ENCODE results near the gene NOP56. TPM values are rescaled to one million over a fixed set of nuclear protein-coding genes. Genes with fewer than 3 reads are reported as not detected.

Gene NOP56
- total and polyA plus RNA-seq, 2 donors (not counting 3 experiments of a cell fraction or from before 2014, with no cell fraction given), result 151 to 329 TPM

DNA sequence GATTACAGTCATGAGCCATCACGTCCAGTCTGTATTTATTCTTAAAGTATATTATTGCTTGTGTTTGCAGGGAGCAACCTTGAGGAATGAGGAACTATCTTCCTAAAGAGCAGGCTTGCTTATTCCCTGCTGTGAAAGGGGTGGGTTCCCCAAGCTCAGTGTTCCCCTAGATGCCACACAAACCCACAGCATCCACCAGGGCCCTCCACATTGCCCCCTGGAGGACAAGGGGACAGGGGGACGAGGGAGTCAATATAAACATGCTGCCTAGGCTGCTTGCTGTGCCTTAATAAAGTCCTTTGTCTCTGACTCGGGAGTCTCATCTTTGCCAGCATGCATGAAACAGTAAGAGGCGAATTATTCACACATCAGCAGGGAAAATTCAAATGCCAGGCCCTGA is 19.5 kb downstream of the NOP56 start:
- H4K20me1 ChIP-seq (replicated peaks; ENCODE audit: control insufficient read depth, extremely low read depth, insufficient read depth, low read length), result no peaks in the 10 kb centered on the region
- H3K9ac ChIP-seq (replicated peaks; ENCODE audit: extremely low read depth, insufficient read depth, low read length), result no peak overlapping the region
- DNase-seq (ENCODE audit: low read depth, low spot score) (no peak), FAIRE-seq (no peak)
- intact Hi-C loops (cut with micrococcal nuclease), result no loop called here
- H3K4me3 ChIP-seq (replicated peaks in 1 of 3; ENCODE audit: insufficient read depth in 1 of 3, low read depth in 1 of 3, low read length in 3 of 3), result no peak overlapping the region
- no peaks in the 10 kb centered on the region for H3K79me2 ChIP-seq (ENCODE audit: control insufficient read depth, insufficient read depth, low read length)
- H3K9me3 ChIP-seq (replicated peaks; ENCODE audit: control insufficient read depth, insufficient read depth, low read length), result no peaks in the 10 kb centered on the region
- no peak overlapping the region for H3K4me2 ChIP-seq (ENCODE audit: insufficient read depth, low read length)
- peaks cover 12 to 19% of the 10 kb centered on the region in 2 experiments for H3K27me3 ChIP-seq (ENCODE audit: control insufficient read depth in 2 of 2, insufficient read depth in 2 of 2, low read length in 2 of 2)
- dilution Hi-C loops (cut with MboI; ENCODE audit: extremely low pct_ligation_motif_present, low sequenced_read_pairs), result no loop called here
- ChIA-PET POLR2A (no interaction called here), CTCF (interaction anchor here (0.6 kb wide), 1 partner anchor 20 kb away, joined by 4 read pairs; the partner anchor contains the start of gene NOP56)
- TF ChIP-seq FOS (IDR thresholded peaks at IDR 0.05; ENCODE audit: borderline replicate concordance, insufficient read depth, low read length) (no peak), JUN (IDR thresholded peaks at IDR 0.05; ENCODE audit: borderline replicate concordance, insufficient read depth, insufficient read length, low read depth) (no peak), POLR2AphosphoS5 (IDR thresholded peaks at IDR 0.05; ENCODE audit: insufficient read depth, low read depth, low read length) (no peak), EZH2 (IDR thresholded peaks at IDR 0.05; ENCODE audit: borderline replicate concordance, low read depth, low read length, severe bottlenecking) (no peak)
- TF ChIP-seq, protein P1, sequence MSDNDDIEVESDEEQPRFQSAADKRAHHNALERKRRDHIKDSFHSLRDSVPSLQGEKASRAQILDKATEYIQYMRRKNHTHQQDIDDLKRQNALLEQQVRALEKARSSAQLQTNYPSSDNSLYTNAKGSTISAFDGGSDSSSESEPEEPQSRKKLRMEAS (IDR thresholded peaks at IDR 0.05; ENCODE audit: insufficient read depth, insufficient read length), result no peak
- TF ChIP-seq, protein P2, sequence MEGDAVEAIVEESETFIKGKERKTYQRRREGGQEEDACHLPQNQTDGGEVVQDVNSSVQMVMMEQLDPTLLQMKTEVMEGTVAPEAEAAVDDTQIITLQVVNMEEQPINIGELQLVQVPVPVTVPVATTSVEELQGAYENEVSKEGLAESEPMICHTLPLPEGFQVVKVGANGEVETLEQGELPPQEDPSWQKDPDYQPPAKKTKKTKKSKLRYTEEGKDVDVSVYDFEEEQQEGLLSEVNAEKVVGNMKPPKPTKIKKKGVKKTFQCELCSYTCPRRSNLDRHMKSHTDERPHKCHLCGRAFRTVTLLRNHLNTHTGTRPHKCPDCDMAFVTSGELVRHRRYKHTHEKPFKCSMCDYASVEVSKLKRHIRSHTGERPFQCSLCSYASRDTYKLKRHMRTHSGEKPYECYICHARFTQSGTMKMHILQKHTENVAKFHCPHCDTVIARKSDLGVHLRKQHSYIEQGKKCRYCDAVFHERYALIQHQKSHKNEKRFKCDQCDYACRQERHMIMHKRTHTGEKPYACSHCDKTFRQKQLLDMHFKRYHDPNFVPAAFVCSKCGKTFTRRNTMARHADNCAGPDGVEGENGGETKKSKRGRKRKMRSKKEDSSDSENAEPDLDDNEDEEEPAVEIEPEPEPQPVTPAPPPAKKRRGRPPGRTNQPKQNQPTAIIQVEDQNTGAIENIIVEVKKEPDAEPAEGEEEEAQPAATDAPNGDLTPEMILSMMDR (IDR thresholded peaks at IDR 0.05; ENCODE audit: extremely low read depth in 1 of 2, insufficient read depth in 1 of 2, low read depth in 1 of 2, low read length in 2 of 2), result peak; percentile 16 to 17
- BruUV-seq (replicated peaks), result no TSS peak
- H3K36me3 ChIP-seq (ENCODE audit: control insufficient read depth in 2 of 2, extremely low read depth in 1 of 2, insufficient read depth in 2 of 2, low read length in 2 of 2), result no peaks in the 10 kb centered on the region
- no peaks in the 10 kb centered on the region for H3K9me1 ChIP-seq (replicated peaks; ENCODE audit: control insufficient read depth, extremely low read depth, insufficient read depth, low read length)
- no peak overlapping the region for H3K27ac ChIP-seq (ENCODE audit: insufficient read depth, low read depth, low read length)
- no peak overlapping the region for H2AFZ ChIP-seq (ENCODE audit: low read depth, low read length)
- H3K4me1 ChIP-seq (ENCODE audit: control insufficient read depth, extremely low read depth, insufficient read depth, low read length), result no peaks in the 10 kb centered on the region

Data from endothelial cell of umbilical vein (primary cell).